ENCODE data around the gene RAC2.
"Not testable (repeated sequence)": the region's sequence is repeated elsewhere in the genome, so short reads cannot be mapped to it uniquely, and the experiment has no call there.

RAC2 gene

DNA sequence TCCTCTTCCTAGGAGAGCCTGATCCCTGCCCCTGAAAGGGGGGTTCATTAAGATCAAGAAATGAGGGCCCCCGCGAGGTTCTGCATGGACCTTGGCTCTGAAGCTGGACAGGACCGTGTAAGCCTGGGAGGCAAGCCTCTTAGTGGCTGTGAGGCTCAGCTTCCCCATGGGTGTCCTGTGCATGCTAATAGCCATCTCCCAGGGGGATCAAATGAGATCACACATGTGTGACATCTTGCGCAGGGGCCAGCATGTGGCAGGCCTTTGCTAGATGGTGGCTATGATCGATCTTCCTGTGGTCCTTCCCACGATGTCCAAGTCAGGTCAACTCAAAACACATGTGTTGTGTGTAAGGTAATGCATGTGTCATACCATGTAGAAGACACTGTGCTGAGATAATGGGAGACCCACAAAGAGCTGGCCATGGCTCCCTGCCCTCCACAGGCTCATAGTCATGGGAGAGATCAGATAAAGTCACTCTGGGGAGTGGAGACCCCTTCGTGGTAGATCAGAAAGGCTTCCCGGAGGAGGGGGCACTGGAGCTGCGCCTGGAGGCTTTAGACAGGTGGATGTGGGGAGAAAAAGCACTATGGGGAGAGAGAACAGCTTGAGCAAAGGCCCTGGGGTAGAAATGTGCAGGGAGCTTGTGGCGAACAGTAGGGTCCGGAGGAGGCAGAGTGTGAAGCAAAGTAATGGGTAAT, 3.7 kb downstream of the RAC2 start:
- Histone ChIP-seq H3K36me3 (ENCODE audit: control insufficient read depth, insufficient read depth, low read length, severe bottlenecking) (no peaks in the 10 kb centered on the region), H3K27me3 (replicated peaks; ENCODE audit: control insufficient read depth, insufficient read depth, low read length) (no peaks in the 10 kb centered on the region), H3K4me1 (ENCODE audit: control insufficient read depth, insufficient read depth, low read length) (peaks cover 8% of the 10 kb centered on the region), H3K9ac (ENCODE audit: low read length) (no peak overlapping the region), H3K4me3 (ENCODE audit: low read length) (no peak overlapping the region), H3K9me3 (ENCODE audit: control insufficient read depth, low read length) (no peaks in the 10 kb centered on the region)
- no peak for DNase-seq (ENCODE audit: low read depth)

GRCh38 chr22:37239336-37240239, 4.5 kb downstream of the RAC2 start:
- no peaks in the 10 kb centered on the region for H3K9me3 ChIP-seq (ENCODE audit: control insufficient read depth, low read length)
- H3K4me3 ChIP-seq (ENCODE audit: low read length): no peak overlapping the region
- no peak for DNase-seq (ENCODE audit: low read depth)
- H3K4me1 ChIP-seq (ENCODE audit: control insufficient read depth, insufficient read depth, low read length): peaks cover 8% of the 10 kb centered on the region
- H3K27me3 ChIP-seq (replicated peaks; ENCODE audit: control insufficient read depth, insufficient read depth, low read length): no peaks in the 10 kb centered on the region
- H3K9ac ChIP-seq (ENCODE audit: low read length): no peak overlapping the region
- H3K36me3 ChIP-seq (ENCODE audit: control insufficient read depth, insufficient read depth, low read length, severe bottlenecking): no peaks in the 10 kb centered on the region

- Histone ChIP-seq H3K9ac (ENCODE audit: low read length) (no peak overlapping the region), H3K36me3 (ENCODE audit: control insufficient read depth, insufficient read depth, low read length, severe bottlenecking) (no peaks in the 10 kb centered on the region), H3K4me3 (ENCODE audit: low read length) (no peak overlapping the region), H3K9me3 (ENCODE audit: control insufficient read depth, low read length) (no peaks in the 10 kb centered on the region), H3K27me3 (replicated peaks; ENCODE audit: control insufficient read depth, insufficient read depth, low read length) (no peaks in the 10 kb centered on the region), H3K4me1 (ENCODE audit: control insufficient read depth, insufficient read depth, low read length) (peaks cover 7% of the 10 kb centered on the region)
- DNase-seq (ENCODE audit: low read depth): no peak
Observed at GRCh38 chr22:37237371-37238268, 6.4 kb downstream of the RAC2 start.

GRCh38 chr22:37235897-37236607, 8.0 kb downstream of the RAC2 start:
- peaks cover 7% of the 10 kb centered on the region for H3K4me1 ChIP-seq (ENCODE audit: control insufficient read depth, insufficient read depth, low read length)
- H3K9me3 ChIP-seq (ENCODE audit: control insufficient read depth, low read length): no peaks in the 10 kb centered on the region
- no peak overlapping the region for H3K4me3 ChIP-seq (ENCODE audit: low read length)
- no peak for DNase-seq (ENCODE audit: low read depth)
- H3K9ac ChIP-seq (ENCODE audit: low read length): no peak overlapping the region
- H3K36me3 ChIP-seq (ENCODE audit: control insufficient read depth, insufficient read depth, low read length, severe bottlenecking): no peaks in the 10 kb centered on the region
- no peaks in the 10 kb centered on the region for H3K27me3 ChIP-seq (replicated peaks; ENCODE audit: control insufficient read depth, insufficient read depth, low read length)

- no peak for DNase-seq (ENCODE audit: low read depth)
- no peak overlapping the region for H3K4me3 ChIP-seq (ENCODE audit: low read length)
- H3K9me3 ChIP-seq (ENCODE audit: control insufficient read depth, low read length): no peaks in the 10 kb centered on the region
- no peaks in the 10 kb centered on the region for H3K27me3 ChIP-seq (replicated peaks; ENCODE audit: control insufficient read depth, insufficient read depth, low read length)
- H3K4me1 ChIP-seq (ENCODE audit: control insufficient read depth, insufficient read depth, low read length): peaks cover 7% of the 10 kb centered on the region
- no peaks in the 10 kb centered on the region for H3K36me3 ChIP-seq (ENCODE audit: control insufficient read depth, insufficient read depth, low read length, severe bottlenecking)
- no peak overlapping the region for H3K9ac ChIP-seq (ENCODE audit: low read length)
Observed at GRCh38 chr22:37234736-37235711, 9.0 kb downstream of the RAC2 start.

- peaks cover 17% of the 10 kb centered on the region for H3K4me1 ChIP-seq (ENCODE audit: control insufficient read depth, insufficient read depth, low read length)
- no peak overlapping the region for H3K9ac ChIP-seq (ENCODE audit: low read length)
- H3K27me3 ChIP-seq (replicated peaks; ENCODE audit: control insufficient read depth, insufficient read depth, low read length): no peaks in the 10 kb centered on the region
Observed at GRCh38 chr22:37233751-37234631, 10.1 kb downstream of the RAC2 start.

GRCh38 chr22:37233371-37233750, 10.7 kb downstream of the RAC2 start:
- not testable (repeated sequence) for H3K4me3 ChIP-seq (ENCODE audit: low read length); H3K9me3 ChIP-seq (ENCODE audit: control insufficient read depth, low read length); H3K9ac ChIP-seq (ENCODE audit: low read length); DNase-seq (ENCODE audit: low read depth); H3K27me3 ChIP-seq (replicated peaks; ENCODE audit: control insufficient read depth, insufficient read depth, low read length); H3K36me3 ChIP-seq (ENCODE audit: control insufficient read depth, insufficient read depth, low read length, severe bottlenecking)
- H3K4me1 ChIP-seq (ENCODE audit: control insufficient read depth, insufficient read depth, low read length): peaks cover 23% of the 10 kb centered on the region

More at GRCh38 chr22:37233751-37234631, 10.1 kb downstream of the RAC2 start:
- no peak for DNase-seq (ENCODE audit: low read depth)
- Histone ChIP-seq H3K36me3 (ENCODE audit: control insufficient read depth, insufficient read depth, low read length, severe bottlenecking) (no peaks in the 10 kb centered on the region), H3K9me3 (ENCODE audit: control insufficient read depth, low read length) (no peaks in the 10 kb centered on the region), H3K4me3 (ENCODE audit: low read length) (no peak overlapping the region)

GRCh38 chr22:37232140-37232998, 11.7 kb downstream of the RAC2 start:
- Histone ChIP-seq H3K27me3 (replicated peaks; ENCODE audit: control insufficient read depth, insufficient read depth, low read length) (no peaks in the 10 kb centered on the region), H3K9me3 (ENCODE audit: control insufficient read depth, low read length) (no peaks in the 10 kb centered on the region), H3K4me1 (ENCODE audit: control insufficient read depth, insufficient read depth, low read length) (peaks cover 23% of the 10 kb centered on the region), H3K4me3 (ENCODE audit: low read length) (no peak overlapping the region), H3K9ac (ENCODE audit: low read length) (no peak overlapping the region), H3K36me3 (ENCODE audit: control insufficient read depth, insufficient read depth, low read length, severe bottlenecking) (no peaks in the 10 kb centered on the region)
- DNase-seq (ENCODE audit: low read depth): no peak

All from adipocyte (in vitro differentiated cells).